ENCODE results near the gene PRKN. TPM values are rescaled to one million over a fixed set of nuclear protein-coding genes. Genes with fewer than 3 reads are reported as not detected.

The PRKN gene
- total RNA-seq, 1 experiment from 2014 or later = 0.34 TPM

- TF ChIP-seq CTCF (IDR thresholded peaks at IDR 0.05; ENCODE audit: insufficient read depth in 1 of 2, low read depth in 1 of 2, low read length in 1 of 2, severe bottlenecking in 1 of 2, unreplicated experiment in 1 of 2) = no peak
- no peaks in the 10 kb centered on the region for H3K36me3 Mint-ChIP-seq (ENCODE audit: insufficient read depth, unreplicated experiment)
- H3K4me3 Mint-ChIP-seq (ENCODE audit: unreplicated experiment) = no peak overlapping the region
- DNase-seq = no peak
- Histone ChIP-seq H3K36me3 (ENCODE audit: control insufficient read depth, insufficient read depth, low read length) (no peaks in the 10 kb centered on the region), H3K27me3 (replicated peaks; ENCODE audit: control insufficient read depth, insufficient read depth, low read length) (no peaks in the 10 kb centered on the region), H3K4me1 (no peaks in the 10 kb centered on the region), H3K9me3 (no peaks in the 10 kb centered on the region), H3K4me3 (ENCODE audit: low read depth, low read length) (no peak overlapping the region)
- H3K27ac Mint-ChIP-seq (ENCODE audit: unreplicated experiment) = no peak overlapping the region
- H3K9me3 Mint-ChIP-seq (ENCODE audit: unreplicated experiment) = no peaks in the 10 kb centered on the region
- intact Hi-C loops (cut with micrococcal nuclease; ENCODE audit: unreplicated experiment) = no loop called here
- H3K4me1 Mint-ChIP-seq (ENCODE audit: low read depth, unreplicated experiment) = no peaks in the 10 kb centered on the region
- ChIA-PET POLR2A (no interaction called here), CTCF (no interaction called here)
- no TSS peak for BruUV-seq (replicated peaks)
- no peaks in the 10 kb centered on the region for H3K27me3 Mint-ChIP-seq (ENCODE audit: insufficient read depth, unreplicated experiment)
Observed at GRCh38 chr6:162260027-162260426, 467.5 kb downstream of the PRKN start.

GRCh38 chr6:162258647-162259046, 468.9 kb downstream of the PRKN start:
- no peaks in the 10 kb centered on the region for H3K27me3 Mint-ChIP-seq (ENCODE audit: insufficient read depth, unreplicated experiment)
- intact Hi-C loops (cut with micrococcal nuclease; ENCODE audit: unreplicated experiment) = no loop called here

GRCh38 chr6:162256361-162256760, 471.2 kb downstream of the PRKN start:
- Histone ChIP-seq H3K4me3 (ENCODE audit: low read depth, low read length) (no peak overlapping the region), H3K27me3 (replicated peaks; ENCODE audit: control insufficient read depth, insufficient read depth, low read length) (no peaks in the 10 kb centered on the region), H3K4me1 (no peaks in the 10 kb centered on the region), H3K36me3 (ENCODE audit: control insufficient read depth, insufficient read depth, low read length) (no peaks in the 10 kb centered on the region), H3K9me3 (no peaks in the 10 kb centered on the region)
- ChIA-PET CTCF (no interaction called here), POLR2A (no interaction called here)
- H3K4me1 Mint-ChIP-seq (ENCODE audit: low read depth, unreplicated experiment) = no peaks in the 10 kb centered on the region
- no TSS peak for BruUV-seq (replicated peaks)
- no peak for DNase-seq
- H3K36me3 Mint-ChIP-seq (ENCODE audit: insufficient read depth, unreplicated experiment) = no peaks in the 10 kb centered on the region
- no peak overlapping the region for H3K4me3 Mint-ChIP-seq (ENCODE audit: unreplicated experiment)
- H3K27me3 Mint-ChIP-seq (ENCODE audit: insufficient read depth, unreplicated experiment) = no peaks in the 10 kb centered on the region
- H3K9me3 Mint-ChIP-seq (ENCODE audit: unreplicated experiment) = no peaks in the 10 kb centered on the region
- H3K27ac Mint-ChIP-seq (ENCODE audit: unreplicated experiment) = no peak overlapping the region
- intact Hi-C loops (cut with micrococcal nuclease; ENCODE audit: unreplicated experiment) = no loop called here
- no peak for TF ChIP-seq CTCF (IDR thresholded peaks at IDR 0.05; ENCODE audit: insufficient read depth in 1 of 2, low read depth in 1 of 2, low read length in 1 of 2, severe bottlenecking in 1 of 2, unreplicated experiment in 1 of 2)

More at GRCh38 chr6:162258647-162259046, 468.9 kb downstream of the PRKN start:
- no peak overlapping the region for H3K27ac Mint-ChIP-seq (ENCODE audit: unreplicated experiment)
- ChIA-PET CTCF (no interaction called here), POLR2A (no interaction called here)
- no peak for TF ChIP-seq CTCF (IDR thresholded peaks at IDR 0.05; ENCODE audit: insufficient read depth in 1 of 2, low read depth in 1 of 2, low read length in 1 of 2, severe bottlenecking in 1 of 2, unreplicated experiment in 1 of 2)
- no TSS peak for BruUV-seq (replicated peaks)
- no peak for DNase-seq
- no peak overlapping the region for H3K4me3 Mint-ChIP-seq (ENCODE audit: unreplicated experiment)
- H3K27me3 ChIP-seq (replicated peaks; ENCODE audit: control insufficient read depth, insufficient read depth, low read length) = no peaks in the 10 kb centered on the region
- H3K9me3 ChIP-seq = no peaks in the 10 kb centered on the region
- no peaks in the 10 kb centered on the region for H3K36me3 ChIP-seq (ENCODE audit: control insufficient read depth, insufficient read depth, low read length)
- H3K4me1 Mint-ChIP-seq (ENCODE audit: low read depth, unreplicated experiment) = no peaks in the 10 kb centered on the region
- no peaks in the 10 kb centered on the region for H3K4me1 ChIP-seq
- no peak overlapping the region for H3K4me3 ChIP-seq (ENCODE audit: low read depth, low read length)
- no peaks in the 10 kb centered on the region for H3K9me3 Mint-ChIP-seq (ENCODE audit: unreplicated experiment)
- no peaks in the 10 kb centered on the region for H3K36me3 Mint-ChIP-seq (ENCODE audit: insufficient read depth, unreplicated experiment)
